Neutrophil (primary cell): ENCODE data around the gene ABCA13.

Experiments used
- H3K27ac ChIP-seq: fragments of 200-600 bp; sonication (generic); 2 replicates; pipeline ENCODE4 v1.5.1; 2016; ENCODE audit warnings: mild to moderate bottlenecking, moderate library complexity
- H3K27me3 ChIP-seq: fragments of 200-600 bp; sonication (generic); 2 replicates; pipeline ENCODE4 v1.6.0; 2016; ENCODE audit warnings: mild to moderate bottlenecking
- H3K36me3 ChIP-seq: fragments of 200-600 bp; sonication (generic); 2 replicates; pipeline ENCODE4 v1.5.1; 2017
- H3K4me1 ChIP-seq, 2 experiments: fragments of 200-600 bp in 1 of 2; sonication (generic) in 1 of 2; 1 replicate in 1 of 2; 2 replicates in 1 of 2; pipeline versions ENCODE4 v1.5.1 to v1.6.1; 2013 to 2016; ENCODE audit warnings: low read depth in 1 of 2, low read length in 1 of 2, mild to moderate bottlenecking in 1 of 2, moderate library complexity in 1 of 2; ENCODE audit not compliant: control insufficient read depth in 1 of 2, insufficient read depth in 1 of 2
- H3K4me3 ChIP-seq, 2 experiments: fragments of 200-600 bp in 1 of 2; sonication (generic) in 1 of 2; 1 replicate in 1 of 2; 2 replicates in 1 of 2; pipeline ENCODE4 v1.5.1; 2013 to 2016; ENCODE audit warnings: low read depth in 1 of 2, low read length in 1 of 2, mild to moderate bottlenecking in 1 of 2, moderate library complexity in 1 of 2
- H3K9me3 ChIP-seq: fragments of 200-600 bp; sonication (generic); 2 replicates; pipeline ENCODE4 v1.5.1; 2016
- CTCF ChIP-seq: fragments of 200-600 bp; sonication (generic); IDR thresholded peaks from 2 replicates; pipeline ENCODE4 v1.5.1; 2016; ENCODE audit warnings: antibody characterized with exemption

The ABCA13 gene

GRCh38 chr7:48637382-48637781 is 466.1 kb downstream of the ABCA13 start:
- no peak for TF ChIP-seq CTCF
- no peaks in the 10 kb centered on the region for H3K4me1 ChIP-seq
- H3K4me3 ChIP-seq = no peak overlapping the region
- no peaks in the 10 kb centered on the region for H3K9me3 ChIP-seq
- H3K27ac ChIP-seq = no peak overlapping the region
- no peaks in the 10 kb centered on the region for H3K27me3 ChIP-seq
- peaks cover 47% of the 10 kb centered on the region for H3K36me3 ChIP-seq

- H3K36me3 ChIP-seq = peaks cover 47% of the 10 kb centered on the region
- no peaks in the 10 kb centered on the region for H3K27me3 ChIP-seq
- H3K4me3 ChIP-seq = no peak overlapping the region
- H3K27ac ChIP-seq = no peak overlapping the region
- no peaks in the 10 kb centered on the region for H3K9me3 ChIP-seq
- H3K4me1 ChIP-seq = no peaks in the 10 kb centered on the region
- no peak for TF ChIP-seq CTCF
Measured at GRCh38 chr7:48638041-48638440, 466.8 kb downstream of the ABCA13 start.

- Histone ChIP-seq H3K4me3 (no peak overlapping the region), H3K36me3 (peaks cover 70% of the 10 kb centered on the region), H3K27ac (no peak overlapping the region), H3K27me3 (no peaks in the 10 kb centered on the region), H3K9me3 (no peaks in the 10 kb centered on the region), H3K4me1 (peaks cover 0 to 5% of the 10 kb centered on the region in 2 experiments)
- TF ChIP-seq CTCF = no peak
Measured at GRCh38 chr7:48643431-48644013, 472.3 kb downstream of the ABCA13 start.

GRCh38 chr7:48658138-48658537 is 486.9 kb downstream of the ABCA13 start:
- TF ChIP-seq CTCF = no peak
- Histone ChIP-seq H3K27ac (no peak overlapping the region), H3K9me3 (no peaks in the 10 kb centered on the region), H3K4me1 (no peaks in the 10 kb centered on the region), H3K4me3 (no peak overlapping the region), H3K27me3 (no peaks in the 10 kb centered on the region), H3K36me3 (no peaks in the 10 kb centered on the region)

GRCh38 chr7:48660306-48660870 is 489.1 kb downstream of the ABCA13 start:
- no peaks in the 10 kb centered on the region for H3K4me1 ChIP-seq
- H3K4me3 ChIP-seq = no peak overlapping the region
- H3K36me3 ChIP-seq = no peaks in the 10 kb centered on the region
- H3K27me3 ChIP-seq = no peaks in the 10 kb centered on the region
- TF ChIP-seq CTCF = no peak
- H3K9me3 ChIP-seq = no peaks in the 10 kb centered on the region
- H3K27ac ChIP-seq = no peak overlapping the region
